Activated CD8-positive, alpha-beta memory T cell treated with anti-CD3 and anti-CD28 coated beads for 36 hours (primary cell): ENCODE measurements around the gene AQP2. TPM values are rescaled to one million over a fixed set of nuclear protein-coding genes. Genes with fewer than 3 reads are reported as not detected.

ENCODE experiments used
- CTCF ChIA-PET: fragments of 350-600 bp; sonication (Branson Sonifier 250); formaldehyde crosslinking; loops from one replicate; lab custom pipeline; 2021; ENCODE audit warnings: antibody characterized with exemption; lab: Charles Lee
- POLR2A ChIA-PET: fragments of 350-600 bp; sonication (Branson Sonifier 250); formaldehyde crosslinking; loops from one replicate; lab custom pipeline; 2021; ENCODE audit warnings: antibody characterized with exemption; lab: Charles Lee
- total RNA-seq, 2 experiments: library from RNA; stranded (reverse); gene quantifications; one replicate each; pipeline ENCODE4 v1.2.3, GENCODE V29; 2021

The AQP2 gene
- total RNA-seq, 2 experiments from 2014 or later, result not detected

DNA sequence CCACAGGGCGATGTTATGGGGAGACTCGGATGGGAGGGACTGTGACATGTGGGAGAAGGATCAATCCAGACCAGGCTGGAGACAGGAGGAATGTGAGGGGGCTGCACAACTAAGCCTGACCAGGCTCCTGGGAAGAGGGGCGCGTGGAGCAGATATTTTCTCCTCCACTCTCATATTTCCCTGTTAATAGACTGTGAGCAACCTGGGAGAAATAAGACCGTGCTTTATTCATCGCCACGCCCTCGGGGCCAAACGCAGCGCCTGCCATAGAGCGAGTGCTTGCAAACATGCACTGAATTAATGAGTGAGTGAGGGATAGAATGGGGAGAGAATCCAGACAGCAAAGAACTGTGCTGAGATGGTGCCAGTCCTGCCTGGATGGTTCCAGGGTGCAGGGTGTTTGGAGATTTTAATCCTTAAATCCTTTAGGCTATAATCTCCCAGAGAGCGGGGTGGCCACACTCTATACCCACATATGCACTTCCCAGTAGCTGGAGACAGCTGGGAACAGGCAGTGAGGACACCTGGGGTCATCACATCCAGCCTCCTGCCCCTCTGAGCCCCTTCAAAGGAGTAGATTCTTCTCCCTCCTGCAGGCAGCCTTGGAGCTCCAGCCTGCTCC lies 33.3 kb upstream of the AQP2 start:
- ChIA-PET POLR2A (interaction anchor here (0.7 kb wide), 1 partner anchor 11 kb away, joined by 4 read pairs; no protein-coding TSS in a partner anchor), CTCF (interaction anchor here (1.0 kb wide), 1 partner anchor 26 kb away, joined by 3 read pairs; no protein-coding TSS in a partner anchor)

- ChIA-PET POLR2A (interaction anchor here (0.7 kb wide), 1 partner anchor 10 kb away, joined by 4 read pairs; no protein-coding TSS in a partner anchor), CTCF (interaction anchor here (1.0 kb wide), 1 partner anchor 25 kb away, joined by 3 read pairs; no protein-coding TSS in a partner anchor)
Measured at GRCh38 chr12:49917788-49918173, 32.8 kb upstream of the AQP2 start.

DNA sequence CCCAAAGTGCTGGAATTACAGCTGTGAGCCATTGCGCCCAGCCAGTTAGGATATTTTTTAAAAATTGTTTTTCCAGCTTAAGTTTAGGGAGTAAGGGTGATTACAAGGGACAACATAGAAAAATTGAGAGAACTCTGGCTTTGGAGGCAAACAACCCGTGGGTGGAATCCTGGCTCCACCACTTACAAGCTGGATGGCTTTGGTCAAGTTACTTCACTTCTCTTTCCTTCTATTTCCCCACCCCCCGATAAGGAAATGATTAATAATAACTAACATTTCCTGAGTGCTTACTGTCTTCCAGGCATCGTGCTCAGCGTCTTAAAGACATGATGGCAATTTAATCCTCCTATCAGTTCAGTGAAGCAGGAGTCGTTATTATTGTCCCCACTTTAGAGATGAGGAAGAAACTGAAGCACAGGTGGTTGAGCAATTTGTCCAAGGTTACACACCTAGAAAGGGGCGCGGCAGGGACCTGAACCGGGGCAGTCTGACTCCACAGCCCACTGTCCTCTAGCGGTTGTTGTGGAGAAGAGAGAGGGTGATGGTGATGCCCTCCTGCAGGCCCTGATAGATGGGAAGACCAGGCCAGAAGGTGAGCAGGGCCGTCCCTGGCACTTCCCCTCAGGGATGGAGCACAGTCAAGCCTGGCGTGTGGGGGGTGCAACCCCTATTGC lies 30.2 kb upstream of the AQP2 start:
- ChIA-PET CTCF (no interaction called here), POLR2A (no interaction called here)

- ChIA-PET CTCF (no interaction called here), POLR2A (no interaction called here)
Measured at GRCh38 chr12:49920915-49921286, 29.6 kb upstream of the AQP2 start.

- CTCF ChIA-PET, result no interaction called here
- POLR2A ChIA-PET, result no interaction called here
Measured at GRCh38 chr12:49921299-49921698, 29.2 kb upstream of the AQP2 start.

DNA sequence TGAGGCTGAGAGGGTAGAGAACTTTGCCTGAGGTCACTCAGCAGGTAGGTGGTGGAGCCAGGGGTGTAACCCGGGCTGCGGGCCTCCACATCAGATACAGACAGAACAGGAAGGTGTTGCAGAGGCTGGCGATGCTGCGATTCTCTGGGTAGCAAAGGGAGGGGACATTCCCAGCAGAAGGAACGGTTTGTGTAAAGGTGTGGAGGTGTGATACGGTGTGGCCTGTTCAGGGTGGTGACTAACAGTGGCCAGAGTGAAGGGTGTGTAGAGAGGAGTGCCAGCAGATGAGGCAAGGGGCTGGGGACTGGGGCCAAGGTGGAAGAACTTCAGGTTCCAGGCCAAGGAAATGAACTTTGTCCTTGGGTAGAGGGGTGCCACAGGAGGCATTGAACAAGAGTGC lies 28.6 kb upstream of the AQP2 start:
- ChIA-PET CTCF (no interaction called here), POLR2A (interaction anchor here (0.5 kb wide), 1 partner anchor 139 kb away, joined by 3 read pairs; no protein-coding TSS in a partner anchor)

- ChIA-PET CTCF (no interaction called here), POLR2A (interaction anchor here (0.5 kb wide), 1 partner anchor 139 kb away, joined by 3 read pairs; no protein-coding TSS in a partner anchor)
Measured at GRCh38 chr12:49922349-49923034, 28.0 kb upstream of the AQP2 start.

DNA sequence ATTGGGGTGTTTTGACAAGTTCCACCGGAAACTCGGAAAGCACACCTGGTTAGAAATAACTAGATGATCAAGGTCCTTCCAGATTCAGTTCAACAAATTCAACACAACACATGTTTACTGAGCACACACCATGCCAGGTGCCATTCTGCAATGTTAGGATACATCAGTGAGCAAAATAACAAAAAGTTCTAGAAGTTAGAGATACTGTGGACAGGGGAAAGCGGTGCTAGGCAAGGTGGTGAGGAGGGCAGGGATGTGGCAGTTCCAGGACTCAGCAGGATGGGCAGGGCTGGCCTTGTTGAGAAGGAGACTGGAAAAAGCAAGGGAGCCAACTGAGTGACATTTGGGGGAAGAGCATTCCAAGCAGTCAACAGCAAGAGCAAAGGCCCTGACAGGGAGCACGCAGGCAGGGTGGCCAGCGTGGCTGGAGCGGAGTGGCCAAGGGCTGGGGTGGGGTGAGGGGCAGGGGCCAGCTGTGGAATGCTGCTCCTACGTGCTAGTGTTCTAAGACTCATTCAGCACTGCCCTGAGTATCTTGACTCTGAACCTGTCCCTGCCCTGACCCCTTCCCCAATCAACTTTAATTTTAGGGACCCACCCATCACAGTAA lies 27.4 kb upstream of the AQP2 start:
- POLR2A ChIA-PET, result no interaction called here
- CTCF ChIA-PET, result no interaction called here

DNA sequence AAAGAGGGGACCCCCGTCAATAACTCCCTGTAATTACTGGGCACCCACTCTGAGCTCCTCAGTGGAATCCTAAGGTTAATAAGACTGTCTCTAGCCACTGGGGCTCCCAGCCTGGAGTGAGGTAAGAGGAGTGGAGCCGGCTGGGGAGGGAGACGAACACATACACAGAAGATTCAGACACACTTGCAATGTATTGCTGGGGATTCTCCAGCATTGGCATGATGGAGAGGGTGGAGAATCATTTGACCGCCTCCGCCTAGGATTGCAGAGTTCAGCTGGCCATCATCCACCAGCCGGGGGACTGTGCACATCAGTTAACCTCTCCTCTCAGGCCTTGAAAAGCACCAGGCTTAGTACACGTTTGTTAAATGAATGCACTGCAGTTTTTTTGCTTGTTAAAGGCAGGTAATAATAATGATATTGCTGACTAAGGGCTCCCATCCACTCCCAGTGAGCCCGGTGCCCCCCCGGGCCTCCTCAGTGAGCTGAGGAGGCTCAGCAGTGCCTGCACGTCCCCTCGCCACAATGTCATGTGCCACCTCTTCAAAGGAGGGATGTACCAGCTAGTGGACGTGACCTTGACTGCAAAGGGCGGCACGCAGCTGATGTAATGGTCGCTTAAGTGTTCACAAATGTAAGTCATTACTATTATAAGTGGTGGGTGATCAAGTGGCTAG lies 26.5 kb upstream of the AQP2 start:
- ChIA-PET POLR2A (no interaction called here), CTCF (no interaction called here)

DNA sequence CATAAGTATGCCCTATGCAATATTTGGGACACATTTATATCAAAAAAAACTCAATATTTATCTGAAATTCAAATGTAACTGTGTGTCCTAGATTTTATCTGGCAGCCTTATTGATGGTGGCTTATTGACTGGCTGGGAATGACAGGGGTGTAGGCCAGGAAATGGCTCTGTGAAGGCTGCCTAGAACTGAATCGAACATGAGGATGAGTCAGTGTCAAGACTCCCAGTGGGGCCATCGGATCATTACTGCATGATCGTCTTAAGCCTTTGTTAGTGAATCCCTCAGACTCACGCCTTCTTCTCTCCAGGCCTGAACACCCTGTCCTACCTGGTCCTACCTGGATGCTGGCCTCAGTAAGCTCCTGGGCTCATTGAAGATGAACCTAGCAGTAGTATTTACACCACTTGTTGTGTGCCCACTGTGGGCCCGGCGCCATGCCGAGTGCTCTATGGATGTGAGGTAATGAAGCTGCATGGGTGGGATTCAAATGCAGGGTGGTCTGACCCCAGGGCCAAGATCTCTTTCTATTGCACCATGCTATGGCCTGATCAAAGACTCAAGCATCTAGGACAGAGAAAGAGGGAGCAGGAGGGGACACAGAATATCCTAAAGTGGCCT lies 25.8 kb upstream of the AQP2 start:
- CTCF ChIA-PET, result no interaction called here
- POLR2A ChIA-PET, result no interaction called here

- ChIA-PET CTCF (interaction anchor here (1.0 kb wide), 1 partner anchor 161 kb away, joined by 3 read pairs; no protein-coding TSS in a partner anchor), POLR2A (no interaction called here)
Measured at GRCh38 chr12:49925433-49926204, 24.9 kb upstream of the AQP2 start.

- CTCF ChIA-PET, result interaction anchor here (0.6 to 1.5 kb wide), 4 partner anchors 15 to 51 kb away, joined by 3 to 7 read pairs (median 3); no protein-coding TSS in a partner anchor
- POLR2A ChIA-PET, result no interaction called here
Measured at GRCh38 chr12:49928471-49928870, 22.1 kb upstream of the AQP2 start.

DNA sequence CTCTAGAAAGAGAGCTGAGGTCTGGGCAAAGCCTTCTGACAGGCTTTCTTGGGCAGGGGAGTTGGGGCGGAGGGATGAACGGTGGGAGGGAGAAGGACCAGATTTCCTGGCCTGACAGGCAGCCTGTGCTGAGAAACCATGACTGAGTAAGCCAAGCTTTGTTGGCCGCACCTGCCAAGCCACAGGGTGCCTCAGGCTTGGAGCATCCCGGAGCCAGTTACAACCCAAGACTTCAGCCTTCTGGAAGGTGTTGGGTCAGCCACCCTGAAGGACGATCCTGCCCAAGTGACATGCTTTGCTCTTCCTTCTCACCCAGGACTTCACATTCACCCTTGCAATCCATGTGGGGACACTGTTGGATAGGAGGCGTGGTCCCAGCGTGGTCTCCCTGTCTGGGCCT lies 21.0 kb upstream of the AQP2 start:
- ChIA-PET CTCF (interaction anchor here (1.1 to 1.5 kb wide), 3 partner anchors 14 to 16 kb away, joined by 3 to 7 read pairs (median 3); no protein-coding TSS in a partner anchor), POLR2A (no interaction called here)

DNA sequence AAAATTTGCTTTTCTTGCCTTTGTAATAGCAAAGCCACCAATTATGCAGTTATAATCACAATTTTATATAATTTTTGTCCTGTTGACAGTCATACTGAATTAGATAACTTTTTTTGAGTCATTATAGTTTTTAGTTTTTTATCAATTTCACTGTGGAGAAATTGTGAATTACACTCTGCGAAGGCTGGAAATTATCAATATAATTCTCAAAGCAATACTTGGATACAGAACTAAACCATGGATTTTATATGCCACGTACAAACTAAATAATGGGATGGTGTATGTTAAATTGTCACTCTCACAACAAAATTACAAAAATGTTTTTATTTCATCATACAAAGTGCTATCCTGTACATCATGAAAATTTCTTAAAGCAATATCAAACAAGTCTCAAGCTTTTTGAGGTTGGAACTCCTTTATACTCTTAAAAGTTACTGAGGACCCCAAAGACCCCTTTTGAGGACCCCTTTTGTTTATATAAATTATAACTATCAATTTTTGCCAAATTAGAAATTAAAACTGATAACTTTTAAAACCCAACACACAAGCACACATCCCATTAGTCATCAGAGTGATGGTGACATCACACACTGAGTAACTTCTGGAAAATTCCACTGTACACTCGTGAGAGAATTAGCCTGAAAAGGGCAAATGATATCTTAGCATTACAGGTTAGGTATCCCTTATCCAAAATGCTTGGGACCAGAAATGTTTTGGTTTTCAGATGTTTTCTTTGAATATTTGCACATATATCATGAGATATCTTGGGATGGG lies 19.8 kb upstream of the AQP2 start:
- ChIA-PET POLR2A (no interaction called here), CTCF (interaction anchor here (1.1 to 1.2 kb wide), 2 partner anchors 15 to 23 kb away, joined by 3 read pairs; no protein-coding TSS in a partner anchor)

GRCh38 chr12:49932023-49932422 lies 18.5 kb upstream of the AQP2 start:
- CTCF ChIA-PET, result interaction anchor here (1.7 to 2.8 kb wide), 2 partner anchors 14 to 35 kb away, joined by 5 to 8 read pairs; no protein-coding TSS in a partner anchor
- POLR2A ChIA-PET, result no interaction called here

- ChIA-PET POLR2A (no interaction called here), CTCF (interaction anchor here (1.7 to 2.8 kb wide), 2 partner anchors 13 to 34 kb away, joined by 5 to 8 read pairs; no protein-coding TSS in a partner anchor)
Measured at GRCh38 chr12:49932533-49933130, 17.9 kb upstream of the AQP2 start.
